Ishikawa (cell line): Measurements from ENCODE around the gene SAMD4B.

Experiments
- CEBPB ChIP-seq: IDR thresholded peaks from 2 replicates; pipeline ENCODE4 v1.6.1; 2012
- CREB1 ChIP-seq: IDR thresholded peaks from 2 replicates; pipeline ENCODE4 v1.6.1; 2012; ENCODE audit warnings: low read depth
- EGR1 ChIP-seq: IDR thresholded peaks from 2 replicates; pipeline ENCODE4 v1.6.1; 2012
- EP300 ChIP-seq: IDR thresholded peaks from 2 replicates; pipeline ENCODE4 v1.6.1; 2012; ENCODE audit warnings: borderline replicate concordance
- FOXM1 ChIP-seq: IDR thresholded peaks from 2 replicates; pipeline ENCODE4 v1.6.1; 2012; ENCODE audit warnings: low read depth, borderline replicate concordance
- MAX ChIP-seq: IDR thresholded peaks from 2 replicates; pipeline ENCODE4 v1.6.1; 2012
- NFIC ChIP-seq: IDR thresholded peaks from 2 replicates; pipeline ENCODE4 v1.6.1; 2012
- RAD21 ChIP-seq: IDR thresholded peaks from 2 replicates; pipeline ENCODE4 v1.6.1; 2012; ENCODE audit warnings: low read depth
- REST ChIP-seq: IDR thresholded peaks from 2 replicates; pipeline ENCODE4 v1.6.1; 2012; ENCODE audit warnings: low read depth, mild to moderate bottlenecking
- TAF1 ChIP-seq: IDR thresholded peaks from 2 replicates; pipeline ENCODE4 v1.6.1; 2012; ENCODE audit warnings: low read depth, mild to moderate bottlenecking
- TCF12 ChIP-seq: IDR thresholded peaks from 2 replicates; pipeline ENCODE4 v1.6.1; 2012; ENCODE audit warnings: low read depth
- TEAD4 ChIP-seq: IDR thresholded peaks from 2 replicates; pipeline ENCODE4 v1.6.1; 2012
- USF1 ChIP-seq: IDR thresholded peaks from 2 replicates; pipeline ENCODE4 v1.6.1; 2012
- YY1 ChIP-seq: IDR thresholded peaks from 2 replicates; pipeline ENCODE4 v1.6.1; 2012; ENCODE audit warnings: low read depth
- ZBTB7A ChIP-seq: IDR thresholded peaks from 2 replicates; pipeline ENCODE4 v1.6.1; 2012; ENCODE audit warnings: low read depth

The SAMD4B gene

GRCh38 chr19:39299832-39300231 is 42.4 kb upstream of the SAMD4B start:
- TF ChIP-seq TCF12 (no peak), TAF1 (no peak), EGR1 (no peak), MAX (no peak), ZBTB7A (no peak), USF1 (no peak), CEBPB (no peak), CREB1 (no peak), NFIC (no peak)

GRCh38 chr19:39301021-39301420 is 41.2 kb upstream of the SAMD4B start:
- TF ChIP-seq NFIC, result no peak
- TF ChIP-seq REST, result no peak
- no peak for TF ChIP-seq TAF1
- TF ChIP-seq USF1, result no peak
- TF ChIP-seq TEAD4, result no peak

- TF ChIP-seq MAX (no peak), ZBTB7A (no peak), FOXM1 (no peak), CEBPB (no peak), EP300 (no peak), TAF1 (no peak), EGR1 (no peak), NFIC (no peak), RAD21 (no peak), CREB1 (no peak), TEAD4 (no peak), REST (no peak), YY1 (no peak), USF1 (no peak), TCF12 (no peak)
These were observed 40.7 kb upstream of the SAMD4B start for GRCh38 chr19:39301562-39301961.

- no peak for TF ChIP-seq RAD21
These were observed 38.6 kb upstream of the SAMD4B start for GRCh38 chr19:39303373-39304184.

- no peak for TF ChIP-seq RAD21
- no peak for TF ChIP-seq CEBPB
- no peak for TF ChIP-seq YY1
- no peak for TF ChIP-seq TAF1
- TF ChIP-seq TEAD4, result no peak
- TF ChIP-seq USF1, result no peak
- TF ChIP-seq NFIC, result no peak
- TF ChIP-seq EGR1, result no peak
- TF ChIP-seq EP300, result no peak
- TF ChIP-seq REST, result no peak
- no peak for TF ChIP-seq CREB1
- no peak for TF ChIP-seq ZBTB7A
- no peak for TF ChIP-seq FOXM1
- TF ChIP-seq MAX, result no peak
- TF ChIP-seq TCF12, result no peak
These were observed 38.1 kb upstream of the SAMD4B start for GRCh38 chr19:39304185-39304513.
